ENCODE results near the gene MAPK1IP1L.

The MAPK1IP1L gene

GRCh38 chr14:55045087-55045486 lies 6.4 kb upstream of the MAPK1IP1L start:
- no peak for TF ChIP-seq CTCF (IDR thresholded peaks at IDR 0.05; ENCODE audit: low read depth, low read length, missing control alignments)
- H3K4me3 ChIP-seq (replicated peaks; ENCODE audit: low read depth, low read length) = no peak overlapping the region
- DNase-seq (ENCODE audit: extremely low read depth, low read depth) = no peak

- no peak overlapping the region for H3K4me3 ChIP-seq (replicated peaks; ENCODE audit: low read depth, low read length)
- no peak for TF ChIP-seq CTCF (IDR thresholded peaks at IDR 0.05; ENCODE audit: low read depth, low read length, missing control alignments)
- no peak for DNase-seq (ENCODE audit: extremely low read depth, low read depth)
These were observed 4.0 kb upstream of the MAPK1IP1L start for GRCh38 chr14:55047301-55048053.

GRCh38 chr14:55048900-55049436 lies 2.5 kb upstream of the MAPK1IP1L start:
- TF ChIP-seq CTCF (IDR thresholded peaks at IDR 0.05; ENCODE audit: low read depth, low read length, missing control alignments) = no peak
- no peak for DNase-seq (ENCODE audit: extremely low read depth, low read depth)
- H3K4me3 ChIP-seq (replicated peaks; ENCODE audit: low read depth, low read length) = no peak overlapping the region

- H3K4me3 ChIP-seq (replicated peaks; ENCODE audit: low read depth, low read length) = peak overlapping the region; percentile 90
These were observed 353 bp upstream of the MAPK1IP1L start for GRCh38 chr14:55051165-55051422.

GRCh38 chr14:55052269-55052930 lies 953 bp downstream of the MAPK1IP1L start:
- no peak for TF ChIP-seq CTCF (IDR thresholded peaks at IDR 0.05; ENCODE audit: low read depth, low read length, missing control alignments)
- no peak for DNase-seq (ENCODE audit: extremely low read depth, low read depth)
- H3K4me3 ChIP-seq (replicated peaks; ENCODE audit: low read depth, low read length) = peak overlapping the region; percentile 90

More at GRCh38 chr14:55051165-55051422, 353 bp upstream of the MAPK1IP1L start:
- no peak for TF ChIP-seq CTCF (IDR thresholded peaks at IDR 0.05; ENCODE audit: low read depth, low read length, missing control alignments)
- no peak for DNase-seq (ENCODE audit: extremely low read depth, low read depth)

- H3K4me3 ChIP-seq (replicated peaks; ENCODE audit: low read depth, low read length) = peak overlapping the region; percentile 90
- TF ChIP-seq CTCF (IDR thresholded peaks at IDR 0.05; ENCODE audit: low read depth, low read length, missing control alignments) = no peak
- no peak for DNase-seq (ENCODE audit: extremely low read depth, low read depth)
These were observed 1.6 kb downstream of the MAPK1IP1L start for GRCh38 chr14:55053018-55053417.

Measured in HFF-Myc (cell line).